MG63 (cell line): Measurements from ENCODE around the gene WWOX. TPM values are rescaled to one million over a fixed set of nuclear protein-coding genes. Genes with fewer than 3 reads are reported as not detected.
"Not testable (repeated sequence)": the region's sequence is repeated elsewhere in the genome, so short reads cannot be mapped to it uniquely, and the experiment has no call there.

Experiments
- DNase-seq: peaks from one replicate; pipeline ENCODE4 v3.0.0-alpha.2; 2020
- H3K27me3 ChIP-seq: fragments of 250-450 bp; sonication (Bioruptor Pico); 2 replicates; pipeline ENCODE4 v1.5.1; 2020; ENCODE audit warnings: mild to moderate bottlenecking, moderate library complexity
- H3K36me3 ChIP-seq: fragments of 250-450 bp; sonication (Bioruptor Pico); 2 replicates; pipeline ENCODE4 v1.5.1; 2020; ENCODE audit warnings: mild to moderate bottlenecking, moderate library complexity
- H3K4me3 ChIP-seq: fragments of 250-450 bp; sonication (Bioruptor Pico); 2 replicates; pipeline ENCODE4 v1.5.1; 2020; ENCODE audit warnings: mild to moderate bottlenecking, moderate library complexity
- H3K9me3 ChIP-seq: fragments of 250-450 bp; sonication (Bioruptor Pico); 2 replicates; pipeline ENCODE4 v1.5.1; 2020; ENCODE audit warnings: mild to moderate bottlenecking, moderate library complexity
- total RNA-seq: library from RNA; depleted of rRNA; stranded (reverse); fragments of >200 nt; shearing (Covaris generic); gene quantifications from 2 replicates; pipeline ENCODE4 v1.2.3, GENCODE V29; 2014; ENCODE audit warnings: low replicate concordance

The WWOX gene
- total RNA-seq, 1 experiment from 2014 or later: 11.4 TPM

DNA sequence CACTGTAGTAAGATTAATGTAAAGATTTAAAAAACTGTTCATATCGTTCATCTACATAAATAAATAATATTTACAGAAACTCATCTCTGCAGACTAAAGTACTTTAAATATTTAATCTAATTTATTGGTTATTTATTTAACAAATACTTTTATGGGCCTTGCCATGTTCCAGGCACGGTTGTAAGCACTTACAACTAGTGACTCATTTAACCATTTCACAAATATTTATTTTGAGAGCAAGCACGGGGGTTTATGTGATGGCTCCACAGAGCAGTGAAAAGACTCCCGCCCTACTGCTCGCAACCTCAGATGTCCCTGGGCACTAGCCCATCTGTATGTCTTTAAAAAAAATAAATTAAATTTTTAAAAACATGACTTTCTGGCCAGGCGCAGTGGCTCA lies 575.9 kb downstream of the WWOX start:
- Histone ChIP-seq H3K36me3 (no peaks in the 10 kb centered on the region), H3K9me3 (no peaks in the 10 kb centered on the region), H3K4me3 (no peak overlapping the region), H3K27me3 (no peaks in the 10 kb centered on the region)
- DNase-seq: peak; percentile 65

DNA sequence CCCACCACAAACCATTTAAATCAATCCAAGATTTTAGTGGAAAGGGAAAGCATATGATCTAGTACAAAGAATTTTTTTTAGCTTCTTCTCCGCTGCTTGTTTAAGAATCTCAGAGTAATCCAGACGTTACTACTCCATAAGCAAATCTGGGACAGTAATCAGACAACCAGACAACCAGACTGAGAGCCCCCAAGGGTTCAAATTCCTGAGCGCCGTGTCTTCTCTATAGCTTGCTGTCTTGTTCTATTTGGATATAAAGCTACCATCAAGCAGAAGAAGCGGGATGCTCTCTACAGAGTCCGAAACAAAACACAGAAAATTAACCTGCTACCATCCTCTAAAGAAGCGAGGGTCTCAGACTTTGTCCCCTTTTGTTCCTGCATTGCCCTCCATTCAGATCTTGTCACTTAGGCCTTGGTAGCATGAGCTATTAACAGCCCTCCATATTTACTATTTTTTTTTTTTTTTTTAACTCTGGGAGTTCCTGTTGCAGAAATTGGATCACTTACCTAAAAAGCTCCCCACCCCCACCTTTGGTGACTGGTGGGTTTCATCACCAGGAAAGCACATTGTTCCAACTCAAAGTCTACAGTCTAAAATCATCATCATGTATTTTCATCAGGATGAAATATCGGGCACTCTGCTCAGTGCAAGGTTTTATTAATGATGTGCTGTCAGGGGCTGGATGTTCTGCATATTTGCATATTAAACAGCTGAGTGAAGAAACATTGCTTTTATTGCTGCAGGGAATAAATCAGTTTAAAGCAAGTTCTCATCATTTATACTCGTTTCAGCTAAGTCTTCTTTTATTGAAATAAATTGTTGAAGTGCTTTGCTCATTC lies 576.7 kb downstream of the WWOX start:
- H3K27me3 ChIP-seq: no peaks in the 10 kb centered on the region
- no peak overlapping the region for H3K4me3 ChIP-seq
- DNase-seq: no peak
- no peaks in the 10 kb centered on the region for H3K36me3 ChIP-seq
- H3K9me3 ChIP-seq: no peaks in the 10 kb centered on the region

GRCh38 chr16:78677181-78677731 lies 577.8 kb downstream of the WWOX start:
- no peak for DNase-seq
- H3K27me3 ChIP-seq: no peaks in the 10 kb centered on the region
- no peaks in the 10 kb centered on the region for H3K9me3 ChIP-seq
- H3K36me3 ChIP-seq: no peaks in the 10 kb centered on the region
- no peak overlapping the region for H3K4me3 ChIP-seq

DNA sequence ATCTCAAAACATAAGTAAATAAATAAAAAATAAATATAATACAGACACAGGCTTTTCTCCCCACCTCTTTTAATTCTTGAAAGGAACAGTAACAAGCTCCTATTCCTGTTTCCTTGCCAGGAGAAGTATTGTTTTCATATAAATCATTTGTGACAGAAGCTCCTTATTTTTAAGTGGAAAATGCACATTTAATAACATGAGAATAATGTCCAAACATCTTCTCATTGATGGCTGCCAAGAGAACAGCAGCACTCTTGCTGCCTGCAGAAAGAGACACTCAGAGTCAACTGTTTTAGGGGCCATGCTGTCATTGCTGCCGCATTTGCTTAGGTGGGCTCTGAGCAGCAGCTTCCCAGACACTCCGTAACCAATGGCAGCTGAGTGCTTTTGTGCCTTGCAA lies 580.1 kb downstream of the WWOX start:
- no peak for DNase-seq
- Histone ChIP-seq H3K4me3 (no peak overlapping the region), H3K27me3 (no peaks in the 10 kb centered on the region), H3K36me3 (no peaks in the 10 kb centered on the region), H3K9me3 (no peaks in the 10 kb centered on the region)

DNA sequence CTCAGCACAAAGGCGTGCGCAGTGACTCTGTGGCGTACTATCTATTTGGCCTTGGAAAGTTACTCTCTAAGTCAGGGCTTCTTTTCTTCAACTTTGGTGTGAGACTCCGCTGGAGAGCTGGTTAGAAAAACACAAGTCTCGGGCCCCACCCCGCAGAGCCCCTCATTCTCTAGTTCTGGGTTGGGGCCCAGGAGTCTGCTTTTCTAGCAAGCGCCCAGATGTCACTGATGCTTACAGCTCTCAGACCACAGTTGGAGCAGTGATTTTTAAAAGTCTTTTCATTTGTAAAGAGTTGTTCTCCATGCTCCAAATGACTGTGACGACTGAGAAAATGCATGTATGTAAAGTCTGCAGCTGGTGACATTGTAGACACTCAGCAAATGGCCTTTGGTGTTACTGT lies 582.3 kb downstream of the WWOX start:
- no peak for DNase-seq
- no peak overlapping the region for H3K4me3 ChIP-seq
- no peaks in the 10 kb centered on the region for H3K27me3 ChIP-seq
- H3K36me3 ChIP-seq: no peaks in the 10 kb centered on the region
- no peaks in the 10 kb centered on the region for H3K9me3 ChIP-seq

- DNase-seq: peak; percentile 84
Measured at GRCh38 chr16:78684030-78684611, 584.7 kb downstream of the WWOX start.

DNA sequence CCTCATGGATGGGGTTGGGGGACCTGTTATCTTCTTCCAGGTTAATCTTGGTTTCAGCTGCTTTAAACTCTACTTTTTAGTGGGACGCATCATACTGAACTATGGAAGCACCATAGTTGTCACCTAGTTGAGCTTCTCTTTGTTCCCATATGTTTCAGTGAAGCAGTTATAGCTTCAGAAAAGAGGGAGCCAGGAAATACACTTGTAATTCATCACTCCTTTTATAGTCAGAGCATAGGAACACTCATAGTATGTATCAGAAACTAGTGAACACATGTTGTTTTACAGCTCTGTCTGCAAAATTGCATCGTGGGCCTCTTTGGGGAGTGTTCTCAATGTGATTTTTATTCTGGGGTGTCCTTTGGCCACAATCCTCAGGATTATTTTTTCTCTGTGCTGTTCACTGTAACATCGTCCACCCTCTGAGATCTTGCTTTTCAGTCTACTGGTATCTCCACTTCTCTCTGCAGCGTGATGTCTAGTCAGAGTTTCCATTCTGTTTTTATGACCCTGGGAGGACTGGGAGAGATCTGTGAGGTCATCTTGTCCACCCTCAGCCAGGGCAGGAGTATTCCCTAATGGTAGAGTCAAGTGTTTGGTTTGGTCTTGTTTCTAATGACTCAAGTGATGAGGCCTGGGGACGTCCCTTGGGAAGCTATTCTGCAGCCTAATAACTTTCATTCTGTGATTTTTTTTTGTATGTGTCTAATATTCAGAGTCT lies 585.4 kb downstream of the WWOX start:
- Histone ChIP-seq H3K27me3 (no peaks in the 10 kb centered on the region), H3K4me3 (no peak overlapping the region), H3K9me3 (no peaks in the 10 kb centered on the region), H3K36me3 (no peaks in the 10 kb centered on the region)
- peak; percentile 11 for DNase-seq

More at GRCh38 chr16:78684030-78684611, 584.7 kb downstream of the WWOX start:
- Histone ChIP-seq H3K4me3 (no peak overlapping the region), H3K36me3 (no peaks in the 10 kb centered on the region), H3K27me3 (no peaks in the 10 kb centered on the region), H3K9me3 (no peaks in the 10 kb centered on the region)

DNA sequence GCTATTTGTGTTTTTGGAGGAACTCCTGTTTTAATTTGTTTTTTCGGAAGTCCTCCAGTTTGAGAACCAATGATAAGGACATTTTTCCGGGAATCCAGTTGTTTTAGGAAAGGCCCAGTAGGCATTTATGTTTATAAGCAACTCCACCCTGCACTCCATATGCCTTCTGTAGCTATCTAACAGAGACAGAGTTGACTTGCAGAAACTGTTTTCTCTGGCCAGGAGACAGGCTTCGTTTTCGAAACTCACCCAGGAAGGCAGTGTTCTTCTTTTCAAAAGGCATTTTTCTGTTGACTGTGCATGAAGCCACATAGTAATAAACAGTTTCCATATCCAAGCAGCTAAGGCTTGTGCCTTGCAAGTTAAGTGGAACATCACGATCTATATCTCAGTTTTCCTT lies 587.1 kb downstream of the WWOX start:
- no peaks in the 10 kb centered on the region for H3K9me3 ChIP-seq
- DNase-seq: no peak
- H3K36me3 ChIP-seq: no peaks in the 10 kb centered on the region
- no peaks in the 10 kb centered on the region for H3K27me3 ChIP-seq
- H3K4me3 ChIP-seq: no peak overlapping the region

DNA sequence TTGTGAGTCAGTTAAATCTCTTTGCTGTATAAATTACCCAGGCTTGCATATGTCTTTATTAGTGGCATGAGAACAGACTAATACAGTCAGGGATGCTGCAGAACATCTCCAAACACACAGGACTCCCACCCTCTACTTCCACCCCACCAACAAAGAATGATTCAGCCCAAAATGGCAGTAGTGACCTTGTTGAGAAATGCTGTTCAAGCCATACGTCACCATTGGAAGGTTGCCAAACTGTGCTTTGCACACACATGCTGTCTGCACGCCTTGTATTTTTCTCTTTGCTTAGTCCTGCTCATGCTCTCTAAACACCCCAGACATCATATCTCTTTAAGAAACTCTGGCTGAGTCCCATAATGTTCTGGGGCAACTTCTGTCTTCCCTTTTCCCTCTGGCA lies 589.6 kb downstream of the WWOX start:
- DNase-seq: no peak
- no peaks in the 10 kb centered on the region for H3K9me3 ChIP-seq

DNA sequence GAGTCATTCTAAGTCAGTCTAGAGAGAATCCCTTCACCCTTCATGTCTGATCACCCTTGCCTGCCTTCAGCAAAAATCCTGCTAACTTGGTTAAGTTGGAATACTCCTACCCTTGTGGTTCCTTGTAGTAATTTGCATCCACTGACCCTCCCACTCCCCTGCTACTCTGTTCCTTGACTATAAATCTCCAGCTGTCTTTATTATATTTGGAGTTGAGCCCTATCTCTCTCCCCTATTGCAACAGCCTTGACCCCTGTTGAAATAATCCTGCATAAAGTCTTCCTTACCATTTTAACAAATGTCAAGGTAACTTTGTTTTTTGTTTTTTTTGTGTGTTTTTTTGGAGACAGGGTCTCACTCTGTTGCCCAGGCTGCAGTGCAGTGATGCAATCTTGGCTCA lies 590.1 kb downstream of the WWOX start:
- no peaks in the 10 kb centered on the region for H3K36me3 ChIP-seq
- no peaks in the 10 kb centered on the region for H3K9me3 ChIP-seq
- no peak for DNase-seq
- no peak overlapping the region for H3K4me3 ChIP-seq
- no peaks in the 10 kb centered on the region for H3K27me3 ChIP-seq

More for the DNA sequence above, 589.6 kb downstream of the WWOX start:
- Histone ChIP-seq H3K36me3 (no peaks in the 10 kb centered on the region), H3K4me3 (no peak overlapping the region), H3K27me3 (no peaks in the 10 kb centered on the region)

DNA sequence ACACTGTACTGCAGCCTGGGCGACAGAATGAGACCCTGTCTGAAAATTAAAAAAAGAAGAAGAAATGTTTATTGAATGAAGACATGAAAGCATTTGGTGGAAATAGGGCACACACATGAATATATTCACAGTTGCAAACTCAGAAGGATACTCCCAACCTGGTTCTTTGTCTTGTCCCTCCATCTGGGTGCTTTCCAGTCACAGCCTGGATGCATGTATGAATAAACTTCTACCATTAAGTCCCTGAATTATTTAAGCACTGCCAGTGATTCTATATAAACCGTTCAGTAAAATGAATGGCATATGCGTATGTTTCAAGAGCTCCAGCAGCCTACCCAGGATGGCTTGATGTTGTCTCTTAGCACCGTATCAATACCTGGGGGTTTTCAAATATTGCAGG lies 591.1 kb downstream of the WWOX start:
- Histone ChIP-seq H3K9me3 (no peaks in the 10 kb centered on the region), H3K36me3 (no peaks in the 10 kb centered on the region), H3K4me3 (no peak overlapping the region), H3K27me3 (no peaks in the 10 kb centered on the region)
- no peak for DNase-seq

DNA sequence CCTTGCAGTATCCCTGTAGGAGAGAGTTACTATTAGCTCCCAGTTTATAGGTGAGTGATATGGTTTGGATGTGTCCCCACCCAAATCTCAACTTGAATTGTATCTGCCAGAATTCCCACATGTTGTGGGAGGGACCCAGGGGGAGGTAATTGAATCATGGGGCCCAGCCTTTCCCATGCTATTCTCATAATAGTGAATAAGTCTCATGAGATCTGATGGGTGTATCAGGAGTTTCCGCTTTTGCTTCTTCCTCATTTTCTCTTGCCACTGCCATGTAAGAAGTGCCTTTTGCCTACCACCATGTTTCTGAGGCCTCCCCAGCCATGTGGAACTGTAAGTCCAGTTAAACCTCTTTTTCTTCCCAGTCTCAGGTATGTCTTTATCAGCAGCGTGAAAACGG lies 592.3 kb downstream of the WWOX start:
- not testable (repeated sequence) for H3K4me3 ChIP-seq, DNase-seq, H3K36me3 ChIP-seq, H3K27me3 ChIP-seq, H3K9me3 ChIP-seq

DNA sequence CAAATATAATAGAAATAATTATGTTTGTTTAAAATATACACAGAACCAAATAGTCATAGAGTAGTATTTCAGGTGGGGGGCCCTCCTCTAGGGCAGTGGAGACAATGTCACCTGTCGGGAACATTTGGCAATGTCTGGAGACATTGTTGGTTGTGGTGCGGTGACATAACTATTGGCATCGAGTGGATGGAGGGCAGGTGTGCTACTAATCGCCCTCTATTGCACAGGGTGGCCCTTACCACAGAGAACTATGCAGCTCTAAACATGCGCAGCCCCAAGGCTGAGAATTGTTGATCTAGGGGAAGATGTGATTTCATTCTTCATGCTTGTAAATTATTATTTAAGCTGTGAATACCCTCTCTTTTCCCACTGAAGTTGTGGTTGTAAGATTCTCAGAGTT lies 594.0 kb downstream of the WWOX start:
- no peak for DNase-seq
- H3K9me3 ChIP-seq: no peaks in the 10 kb centered on the region
- H3K4me3 ChIP-seq: no peak overlapping the region
- no peaks in the 10 kb centered on the region for H3K36me3 ChIP-seq
- H3K27me3 ChIP-seq: no peaks in the 10 kb centered on the region

- H3K9me3 ChIP-seq: no peaks in the 10 kb centered on the region
- DNase-seq: no peak
- H3K4me3 ChIP-seq: no peak overlapping the region
- no peaks in the 10 kb centered on the region for H3K27me3 ChIP-seq
- H3K36me3 ChIP-seq: no peaks in the 10 kb centered on the region
Measured at GRCh38 chr16:78694414-78694813, 595.0 kb downstream of the WWOX start.

- no peak for DNase-seq
- Histone ChIP-seq H3K27me3 (no peaks in the 10 kb centered on the region), H3K9me3 (no peaks in the 10 kb centered on the region), H3K36me3 (no peaks in the 10 kb centered on the region), H3K4me3 (no peak overlapping the region)
Measured at GRCh38 chr16:78695391-78695790, 595.9 kb downstream of the WWOX start.

DNA sequence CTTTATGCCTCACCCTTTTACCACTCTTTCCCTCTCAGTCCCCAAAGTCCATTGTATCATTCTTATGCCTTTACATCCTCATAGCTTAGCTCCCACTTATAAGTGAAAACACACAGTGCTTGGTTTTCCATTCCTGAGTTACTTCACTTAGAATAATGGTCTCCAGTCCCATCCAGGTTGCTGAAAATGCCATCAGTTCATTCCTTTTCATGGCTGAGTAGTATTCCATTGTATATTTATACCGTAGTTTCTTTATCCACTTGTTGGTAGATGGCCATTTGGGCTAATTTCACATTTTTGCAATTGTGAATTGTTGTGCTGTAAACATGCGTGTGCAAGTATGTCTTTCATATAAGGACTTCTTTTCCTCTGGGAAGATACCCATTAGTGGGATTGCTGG lies 597.3 kb downstream of the WWOX start:
- H3K4me3 ChIP-seq: no peak overlapping the region
- DNase-seq: no peak
- H3K9me3 ChIP-seq: no peaks in the 10 kb centered on the region
- no peaks in the 10 kb centered on the region for H3K36me3 ChIP-seq
- H3K27me3 ChIP-seq: no peaks in the 10 kb centered on the region

GRCh38 chr16:78697426-78697825 lies 598.0 kb downstream of the WWOX start:
- H3K27me3 ChIP-seq: no peaks in the 10 kb centered on the region
- no peaks in the 10 kb centered on the region for H3K9me3 ChIP-seq
- no peaks in the 10 kb centered on the region for H3K36me3 ChIP-seq
- DNase-seq: no peak
- H3K4me3 ChIP-seq: no peak overlapping the region
